Muscle of leg (tissue), 11 donors: ENCODE results near the gene OPRL1. TPM values are rescaled to one million over a fixed set of nuclear protein-coding genes. Genes with fewer than 3 reads are reported as not detected.
A peak's percentile ranks its signal among the peaks of the same experiment; 100 is the strongest.

Source experiments
- DNase-seq: peaks from one replicate; pipeline ENCODE4 v3.0.0; 2013
- H3K27ac ChIP-seq: one replicate; pipeline ENCODE4 v1.5.1; 2013; ENCODE audit warnings: mild to moderate bottlenecking, low read length, control low read depth
- H3K27me3 ChIP-seq: one replicate; pipeline ENCODE4 v1.6.1; 2013; ENCODE audit warnings: low read length; ENCODE audit not compliant: control insufficient read depth, insufficient read depth
- H3K36me3 ChIP-seq: one replicate; pipeline ENCODE4 v1.6.1; 2013; ENCODE audit warnings: low read length; ENCODE audit not compliant: control insufficient read depth, insufficient read depth
- H3K4me1 ChIP-seq: one replicate; pipeline ENCODE4 v1.6.1; 2013; ENCODE audit warnings: low read length; ENCODE audit not compliant: control insufficient read depth, insufficient read depth
- H3K4me3 ChIP-seq: one replicate; pipeline ENCODE4 v1.5.1; 2013; ENCODE audit warnings: low read length, control low read depth
- H3K9me3 ChIP-seq: replicated peaks from 2 replicates; pipeline ENCODE4 v1.6.1; 2013; ENCODE audit warnings: low read depth, low read length; ENCODE audit not compliant: control insufficient read depth
- WGBS: methylation state at CpG from one replicate; pipeline ENCODE4 v1.1.5; 2013; ENCODE audit warnings: missing lambda C conversion rate; ENCODE audit not compliant: insufficient coverage; 5-methylcytosine and 5-hydroxymethylcytosine counted together
- polyA plus RNA-seq, 8 donors: library from polyadenylated mRNA; unstranded; fragments of 120-200 nt; gene quantifications; one replicate each; pipeline versions ENCODE4 v1.2.1 to v1.2.3, GENCODE V29; 2013; ENCODE audit warnings: inconsistent platforms in 1 of 8, low replicate concordance in 1 of 8; ENCODE audit not compliant: insufficient read length in 8 of 8, insufficient read depth in 1 of 8
- total RNA-seq: library from RNA; stranded (reverse); fragments of 120-200 nt; gene quantifications from one replicate; pipeline ENCODE4 v1.2.4, GENCODE V29; 2013

Gene OPRL1
- total and polyA plus RNA-seq, 9 donors: 0.93 to 1.4 (median 1.3) TPM

GRCh38 chr20:64099086-64099786 lies 19.4 kb downstream of the OPRL1 start:
- peaks cover 38% of the 10 kb centered on the region for H3K27me3 ChIP-seq
- H3K4me1 ChIP-seq: peaks cover 24% of the 10 kb centered on the region
- no peaks in the 10 kb centered on the region for H3K9me3 ChIP-seq
- H3K4me3 ChIP-seq: no peak overlapping the region
- H3K27ac ChIP-seq: no peak overlapping the region
- 59% methylated on average over 16 of the region's 21 CpGs for WGBS
- H3K36me3 ChIP-seq: no peaks in the 10 kb centered on the region
- peak; percentile 83 for DNase-seq

DNA sequence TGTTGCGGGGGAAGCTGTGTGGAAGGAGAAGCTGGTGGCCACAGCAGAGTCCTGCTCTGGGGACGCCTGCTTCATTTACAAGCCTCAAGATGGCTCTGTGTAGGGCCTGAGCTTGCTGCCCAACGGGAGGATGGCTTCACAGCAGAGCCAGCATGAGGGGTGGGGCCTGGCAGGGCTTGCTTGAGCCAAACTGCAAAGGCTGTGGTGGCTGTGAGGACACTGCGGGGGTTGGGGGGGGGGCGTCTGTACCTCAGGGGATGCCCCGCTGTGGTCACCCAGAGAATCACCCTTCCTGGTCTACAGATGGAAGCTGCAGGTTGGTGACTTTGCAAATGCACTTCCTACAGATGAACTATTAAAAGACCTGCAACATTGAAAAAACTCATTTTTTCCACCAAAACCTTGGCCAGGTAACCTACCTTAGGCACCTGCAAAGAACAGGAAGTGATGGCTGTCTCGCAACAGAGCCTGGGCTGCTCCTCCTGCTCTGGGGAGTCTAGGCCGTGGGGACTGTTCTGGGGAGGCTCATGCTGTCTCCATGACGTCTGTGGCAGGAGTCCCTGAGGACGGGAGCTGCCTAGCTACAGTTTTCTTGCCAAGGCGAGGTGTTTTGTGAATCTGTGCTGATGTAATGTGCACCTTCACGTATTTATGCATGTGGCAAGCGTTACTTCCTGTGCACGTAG lies 20.1 kb downstream of the OPRL1 start:
- peaks cover 24% of the 10 kb centered on the region for H3K4me1 ChIP-seq
- DNase-seq: no peak
- WGBS: 57% methylated on average over 11 of the region's 14 CpGs
- no peaks in the 10 kb centered on the region for H3K9me3 ChIP-seq
- no peak overlapping the region for H3K27ac ChIP-seq
- H3K27me3 ChIP-seq: peaks cover 38% of the 10 kb centered on the region
- no peaks in the 10 kb centered on the region for H3K36me3 ChIP-seq
- no peak overlapping the region for H3K4me3 ChIP-seq

GRCh38 chr20:64100566-64100888 lies 20.6 kb downstream of the OPRL1 start:
- Histone ChIP-seq H3K36me3 (no peaks in the 10 kb centered on the region), H3K27me3 (peaks cover 38% of the 10 kb centered on the region), H3K4me3 (no peak overlapping the region), H3K9me3 (no peaks in the 10 kb centered on the region), H3K27ac (no peak overlapping the region), H3K4me1 (peaks cover 24% of the 10 kb centered on the region)
- DNase-seq: no peak
- WGBS: 33% methylated on average over 1 of the region's 4 CpGs

GRCh38 chr20:64100946-64101688 lies 21.2 kb downstream of the OPRL1 start:
- Histone ChIP-seq H3K27ac (no peak overlapping the region), H3K4me1 (peaks cover 24% of the 10 kb centered on the region), H3K4me3 (no peak overlapping the region), H3K27me3 (peaks cover 38% of the 10 kb centered on the region), H3K9me3 (no peaks in the 10 kb centered on the region), H3K36me3 (no peaks in the 10 kb centered on the region)
- no peak for DNase-seq
- WGBS: 83% methylated on average over 6 of the region's 9 CpGs

- peaks cover 38% of the 10 kb centered on the region for H3K27me3 ChIP-seq
- no peak overlapping the region for H3K27ac ChIP-seq
- no peaks in the 10 kb centered on the region for H3K36me3 ChIP-seq
- H3K9me3 ChIP-seq: no peaks in the 10 kb centered on the region
- no peak overlapping the region for H3K4me3 ChIP-seq
- peak; percentile 18 for DNase-seq
- H3K4me1 ChIP-seq: peaks cover 24% of the 10 kb centered on the region
- 4% methylated on average over 46 of the region's 64 CpGs for WGBS
These were observed 22.1 kb downstream of the OPRL1 start for GRCh38 chr20:64101731-64102621.

- peaks cover 30% of the 10 kb centered on the region for H3K4me1 ChIP-seq
- 18% methylated on average over 19 of the region's 30 CpGs for WGBS
- H3K36me3 ChIP-seq: no peaks in the 10 kb centered on the region
- no peak overlapping the region for H3K4me3 ChIP-seq
- H3K9me3 ChIP-seq: no peaks in the 10 kb centered on the region
- H3K27ac ChIP-seq: no peak overlapping the region
- no peak for DNase-seq
- peaks cover 45% of the 10 kb centered on the region for H3K27me3 ChIP-seq
These were observed 22.9 kb downstream of the OPRL1 start for GRCh38 chr20:64102647-64103354.

DNA sequence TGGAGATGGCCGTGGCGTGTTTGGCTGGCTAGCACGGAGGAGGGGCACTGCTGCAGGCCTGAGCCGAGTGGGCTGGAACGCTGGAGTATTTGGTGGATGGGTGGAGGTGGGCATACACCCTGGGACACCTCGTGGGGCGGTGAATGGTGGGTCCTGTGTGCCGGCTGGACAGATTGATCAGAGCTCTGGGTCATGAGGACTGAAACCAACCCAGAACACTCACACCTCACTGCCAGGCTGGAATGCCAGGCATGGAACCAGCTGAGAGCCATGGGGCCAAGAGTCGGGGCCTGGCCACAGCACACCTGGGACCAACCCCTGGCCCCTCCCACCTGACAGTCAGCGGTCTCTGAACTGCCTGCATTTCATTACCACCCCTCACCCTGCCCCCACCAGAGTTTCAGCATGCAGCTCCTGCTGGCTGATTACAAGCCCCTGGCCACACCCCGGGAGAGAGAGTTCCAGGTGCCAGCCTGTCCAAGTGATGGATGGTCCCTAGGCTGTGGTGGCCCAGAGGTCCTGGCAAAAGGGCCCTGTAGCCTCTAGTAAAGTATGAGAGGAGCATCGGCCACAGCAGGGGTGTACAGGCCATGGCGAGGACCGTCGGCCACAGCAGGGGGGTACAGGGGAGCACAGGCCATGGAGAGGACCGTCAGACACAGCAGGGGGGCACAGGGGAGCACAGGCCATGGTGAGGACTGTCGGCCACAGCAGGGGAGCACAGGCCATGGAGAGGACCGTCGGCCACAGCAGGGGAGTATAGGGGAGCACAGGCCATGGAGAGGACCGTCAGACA lies 24.2 kb downstream of the OPRL1 start:
- no peaks in the 10 kb centered on the region for H3K36me3 ChIP-seq
- WGBS: 62% methylated on average over 12 of the region's 20 CpGs
- DNase-seq: no peak
- H3K9me3 ChIP-seq: no peaks in the 10 kb centered on the region
- H3K27ac ChIP-seq: no peak overlapping the region
- H3K4me1 ChIP-seq: peaks cover 26% of the 10 kb centered on the region
- no peak overlapping the region for H3K4me3 ChIP-seq
- peaks cover 45% of the 10 kb centered on the region for H3K27me3 ChIP-seq

- Histone ChIP-seq H3K4me3 (no peak overlapping the region), H3K36me3 (no peaks in the 10 kb centered on the region), H3K9me3 (no peaks in the 10 kb centered on the region), H3K4me1 (peaks cover 25% of the 10 kb centered on the region), H3K27ac (no peak overlapping the region), H3K27me3 (peaks cover 45% of the 10 kb centered on the region)
- DNase-seq: no peak
- 87% methylated on average over 19 of the region's 25 CpGs for WGBS
These were observed 25.0 kb downstream of the OPRL1 start for GRCh38 chr20:64104667-64105451.
